ENCODE measurements around the gene GALE. TPM values are rescaled to one million over a fixed set of nuclear protein-coding genes. Genes with fewer than 3 reads are reported as not detected.
A peak's percentile ranks its signal among the peaks of the same experiment; 100 is the strongest.

Gene GALE
- total and polyA plus RNA-seq, 2 of the 13 experiments (the other 11 are each of a cell fraction or from before 2014, with no cell fraction given) = 85.2 to 88.4 TPM

DNA sequence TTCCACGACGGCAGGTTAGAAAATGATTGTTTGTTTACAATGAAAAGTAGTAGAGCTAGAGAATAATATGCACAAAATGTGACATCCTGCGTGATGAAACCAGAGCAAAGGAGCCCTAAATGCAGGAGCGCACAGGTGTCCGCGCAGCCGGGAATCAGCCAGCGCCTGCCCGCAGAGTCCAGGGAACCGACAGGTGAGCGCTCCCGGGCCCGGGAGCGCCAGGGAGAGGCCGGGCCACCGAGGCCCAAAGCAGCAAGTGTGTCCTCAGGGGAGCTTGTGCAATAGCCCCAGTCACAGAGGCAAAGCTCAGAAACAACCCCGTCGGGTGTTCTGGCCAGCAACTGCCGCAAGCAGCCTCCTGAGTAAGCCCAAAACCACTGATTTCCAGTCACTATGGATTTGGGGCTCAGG is 789 bp upstream of the GALE start (continued):
- TF ChIP-seq ZNF383 (CRISPR knock-in tag; IDR thresholded peaks at IDR 0.05; ENCODE audit: borderline replicate concordance) (0 out of 2 replicates have a peak, but pooled peaks have one; percentile 58), ZNF34 (CRISPR knock-in tag; IDR thresholded peaks at IDR 0.05; ENCODE audit: borderline replicate concordance) (0 out of 2 replicates have a peak, but pooled peaks have one; percentile 37), ZNF230 (CRISPR knock-in tag; IDR thresholded peaks at IDR 0.05) (0 out of 2 replicates have a peak, but pooled peaks have one; percentile 12), FOXA1 (IDR thresholded peaks at IDR 0.05) (no peak), FOXA1 (CRISPR knock-in tag; IDR thresholded peaks at IDR 0.05) (0 out of 2 replicates have a peak, but pooled peaks have one; percentile 3), PHF8 (CRISPR knock-in tag; IDR thresholded peaks at IDR 0.05) (no peak), GTF3A (CRISPR knock-in tag; conservative IDR thresholded peaks at IDR 0.05) (0 out of 2 replicates have a peak, but pooled peaks have one; percentile 14), KDM5A (IDR thresholded peaks at IDR 0.05; ENCODE audit: borderline replicate concordance, low read length) (0 out of 2 replicates have a peak, but pooled peaks have one; percentile 2)
- TF ChIP-seq, protein P1, sequence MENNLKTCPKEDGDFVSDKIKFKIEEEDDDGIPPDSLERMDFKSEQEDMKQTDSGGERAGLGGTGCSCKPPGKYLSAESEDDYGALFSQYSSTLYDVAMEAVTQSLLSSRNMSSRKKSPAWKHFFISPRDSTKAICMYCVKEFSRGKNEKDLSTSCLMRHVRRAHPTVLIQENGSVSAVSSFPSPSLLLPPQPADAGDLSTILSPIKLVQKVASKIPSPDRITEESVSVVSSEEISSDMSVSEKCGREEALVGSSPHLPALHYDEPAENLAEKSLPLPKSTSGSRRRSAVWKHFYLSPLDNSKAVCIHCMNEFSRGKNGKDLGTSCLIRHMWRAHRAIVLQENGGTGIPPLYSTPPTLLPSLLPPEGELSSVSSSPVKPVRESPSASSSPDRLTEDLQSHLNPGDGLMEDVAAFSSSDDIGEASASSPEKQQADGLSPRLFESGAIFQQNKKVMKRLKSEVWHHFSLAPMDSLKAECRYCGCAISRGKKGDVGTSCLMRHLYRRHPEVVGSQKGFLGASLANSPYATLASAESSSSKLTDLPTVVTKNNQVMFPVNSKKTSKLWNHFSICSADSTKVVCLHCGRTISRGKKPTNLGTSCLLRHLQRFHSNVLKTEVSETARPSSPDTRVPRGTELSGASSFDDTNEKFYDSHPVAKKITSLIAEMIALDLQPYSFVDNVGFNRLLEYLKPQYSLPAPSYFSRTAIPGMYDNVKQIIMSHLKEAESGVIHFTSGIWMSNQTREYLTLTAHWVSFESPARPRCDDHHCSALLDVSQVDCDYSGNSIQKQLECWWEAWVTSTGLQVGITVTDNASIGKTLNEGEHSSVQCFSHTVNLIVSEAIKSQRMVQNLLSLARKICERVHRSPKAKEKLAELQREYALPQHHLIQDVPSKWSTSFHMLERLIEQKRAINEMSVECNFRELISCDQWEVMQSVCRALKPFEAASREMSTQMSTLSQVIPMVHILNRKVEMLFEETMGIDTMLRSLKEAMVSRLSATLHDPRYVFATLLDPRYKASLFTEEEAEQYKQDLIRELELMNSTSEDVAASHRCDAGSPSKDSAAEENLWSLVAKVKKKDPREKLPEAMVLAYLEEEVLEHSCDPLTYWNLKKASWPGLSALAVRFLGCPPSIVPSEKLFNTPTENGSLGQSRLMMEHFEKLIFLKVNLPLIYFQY (CRISPR knock-in tag; IDR thresholded peaks at IDR 0.05; ENCODE audit: borderline replicate concordance) = peak; percentile 70; the same call in 1 of the 2 replicates
- TF ChIP-seq, protein P2, sequence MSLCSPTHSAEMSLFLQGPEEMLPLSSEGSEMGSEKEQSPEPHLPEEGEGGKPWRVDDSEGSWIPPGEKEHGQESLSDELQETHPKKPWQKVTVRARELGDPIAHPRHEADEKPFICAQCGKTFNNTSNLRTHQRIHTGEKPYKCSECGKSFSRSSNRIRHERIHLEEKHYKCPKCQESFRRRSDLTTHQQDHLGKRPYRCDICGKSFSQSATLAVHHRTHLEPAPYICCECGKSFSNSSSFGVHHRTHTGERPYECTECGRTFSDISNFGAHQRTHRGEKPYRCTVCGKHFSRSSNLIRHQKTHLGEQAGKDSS (CRISPR knock-in tag; IDR thresholded peaks at IDR 0.05; ENCODE audit: borderline replicate concordance, low read depth) = 0 out of 2 replicates have a peak, but pooled peaks have one; percentile 17
